Hematopoietic multipotent progenitor cell treated with erythropoietin and hydrocortisone succinate and interleukin-3 and kit ligand, for 8 days (in vitro differentiated cells): ENCODE measurements around the gene ZFPL1.
"Not testable (repeated sequence)": the region's sequence is repeated elsewhere in the genome, so short reads cannot be mapped to it uniquely, and the experiment has no call there.

Source experiments
- DNase-seq: peaks from one replicate; pipeline ENCODE4 v3.0.0-alpha.2; 2015

Gene ZFPL1

DNA sequence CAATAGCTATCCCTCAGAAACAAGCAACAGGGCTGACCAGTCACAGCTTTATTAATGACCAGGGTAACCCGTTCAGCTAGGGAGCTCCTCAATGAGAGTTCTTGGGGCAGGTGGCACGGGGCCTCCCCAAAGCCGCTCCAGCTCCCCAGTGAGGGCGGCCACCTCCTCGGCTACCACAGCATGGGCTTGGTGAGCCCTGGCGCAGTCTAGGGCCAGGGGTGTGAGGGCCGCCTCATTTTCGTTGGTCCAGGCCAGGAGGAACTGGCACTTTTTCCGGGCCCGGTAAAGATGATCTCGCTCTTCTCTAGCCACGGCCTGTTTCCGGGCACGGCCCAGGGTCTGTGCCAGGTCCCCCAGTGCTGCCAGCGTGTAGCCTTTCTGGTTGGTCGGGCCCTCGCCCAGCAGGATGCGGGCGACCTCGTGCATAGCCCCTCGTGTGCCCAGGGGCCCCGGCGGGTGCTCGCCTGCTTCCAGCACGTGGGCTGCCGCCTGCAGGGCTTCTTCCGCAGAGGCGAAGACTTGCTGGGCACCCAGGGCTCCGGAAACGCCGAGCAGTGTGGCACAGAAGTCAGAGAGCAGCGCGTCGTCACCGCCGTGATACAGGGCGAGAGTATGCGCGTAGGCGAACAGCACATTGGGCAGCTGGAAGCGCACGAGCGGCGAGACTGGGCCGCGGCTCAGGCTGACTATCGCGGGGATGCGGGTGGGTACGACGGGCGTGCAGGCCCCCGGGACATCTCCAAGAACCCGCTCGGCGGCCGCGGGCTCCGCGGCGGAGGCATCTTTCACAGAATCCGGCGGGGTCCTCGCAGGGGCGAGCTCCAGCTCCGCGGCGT, 32.6 kb downstream of the ZFPL1 start:
- peak; percentile 57 for DNase-seq

- DNase-seq, result peak; percentile 99
Measured at GRCh38 chr11:65117206-65118096, 33.4 kb downstream of the ZFPL1 start, which contains the start of gene ZNHIT2. Gene ZNHIT2 (minus strand): TSS chr11:65117701. CDS start chr11:65117653, 48 bp downstream.

- DNase-seq, result no peak
Measured at GRCh38 chr11:65118097-65118837, 34.2 kb downstream of the ZFPL1 start.

GRCh38 chr11:65118891-65119669, 35.1 kb downstream of the ZFPL1 start:
- DNase-seq, result not testable (repeated sequence)

DNA sequence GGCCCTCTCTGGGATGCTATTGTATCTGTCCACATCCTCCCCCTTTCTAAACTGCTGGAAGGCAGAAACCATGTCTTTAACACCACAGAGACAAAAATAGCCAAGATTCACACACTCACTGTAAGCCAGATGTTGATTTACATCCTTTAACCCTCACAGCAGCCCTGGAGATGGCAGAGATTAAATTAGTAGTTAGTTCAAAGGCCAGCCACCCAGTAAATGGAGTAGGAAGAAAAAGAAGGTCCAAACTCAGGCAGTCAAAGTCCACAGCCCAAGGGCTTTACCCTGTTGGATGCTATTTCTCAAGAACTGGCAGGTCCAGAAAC, 35.6 kb downstream of the ZFPL1 start:
- no peak for DNase-seq

- DNase-seq, result no peak
Measured at GRCh38 chr11:65120831-65121230, 36.8 kb downstream of the ZFPL1 start.

- peak; percentile 62 for DNase-seq
Measured at GRCh38 chr11:65121447-65121864, 37.4 kb downstream of the ZFPL1 start.

DNA sequence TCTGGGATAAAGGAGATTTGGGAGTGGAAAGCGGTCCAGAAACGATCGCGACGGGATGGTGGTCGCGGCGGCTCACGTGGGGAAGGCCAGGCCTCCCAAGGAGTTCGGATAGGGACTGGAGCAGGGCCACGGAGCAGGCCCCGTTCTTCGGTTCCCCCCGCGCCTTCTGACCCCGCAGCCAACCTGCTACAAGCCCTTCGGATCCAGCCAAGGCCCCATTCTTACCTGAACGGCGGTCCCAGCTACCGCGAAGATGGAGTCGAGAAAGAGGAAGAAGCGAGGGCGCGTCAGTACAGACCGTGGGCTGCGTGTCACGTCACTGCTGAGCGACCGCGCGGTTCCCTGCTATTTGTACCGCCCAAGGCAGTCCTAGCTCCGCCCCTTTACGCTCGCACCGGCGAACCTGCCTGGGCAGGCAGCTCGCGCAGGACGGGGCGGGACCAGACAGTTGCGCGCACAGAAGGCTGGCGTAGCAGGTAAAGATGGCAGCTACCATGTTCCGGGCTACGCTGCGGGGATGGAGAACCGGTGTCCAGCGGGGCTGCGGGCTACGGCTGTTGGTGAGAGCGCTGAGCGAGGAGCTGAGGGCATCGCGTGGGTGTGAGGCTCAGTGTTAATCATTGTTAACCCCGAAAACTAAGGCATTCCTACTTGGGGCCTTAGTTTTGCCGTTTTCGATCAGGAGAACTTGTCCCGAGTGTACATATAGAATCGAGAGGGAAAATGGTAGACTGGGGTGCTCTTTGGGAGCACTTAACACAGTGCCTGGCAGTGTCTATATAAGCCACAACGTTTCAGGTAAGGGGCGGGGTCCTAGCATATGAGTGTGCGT, 38.1 kb downstream of the ZFPL1 start, which contains the start of the genes FAU and MRPL49:
FAU (minus strand) TSS at position 270 of the 832 bp plus-strand sequence. CDS start 321 bp downstream, outside the sequence.
MRPL49 (plus strand) TSS at position 457 of the 832 bp plus-strand sequence; CDS start at position 483, 26 bp downstream.
- peak; percentile 98 for DNase-seq

DNA sequence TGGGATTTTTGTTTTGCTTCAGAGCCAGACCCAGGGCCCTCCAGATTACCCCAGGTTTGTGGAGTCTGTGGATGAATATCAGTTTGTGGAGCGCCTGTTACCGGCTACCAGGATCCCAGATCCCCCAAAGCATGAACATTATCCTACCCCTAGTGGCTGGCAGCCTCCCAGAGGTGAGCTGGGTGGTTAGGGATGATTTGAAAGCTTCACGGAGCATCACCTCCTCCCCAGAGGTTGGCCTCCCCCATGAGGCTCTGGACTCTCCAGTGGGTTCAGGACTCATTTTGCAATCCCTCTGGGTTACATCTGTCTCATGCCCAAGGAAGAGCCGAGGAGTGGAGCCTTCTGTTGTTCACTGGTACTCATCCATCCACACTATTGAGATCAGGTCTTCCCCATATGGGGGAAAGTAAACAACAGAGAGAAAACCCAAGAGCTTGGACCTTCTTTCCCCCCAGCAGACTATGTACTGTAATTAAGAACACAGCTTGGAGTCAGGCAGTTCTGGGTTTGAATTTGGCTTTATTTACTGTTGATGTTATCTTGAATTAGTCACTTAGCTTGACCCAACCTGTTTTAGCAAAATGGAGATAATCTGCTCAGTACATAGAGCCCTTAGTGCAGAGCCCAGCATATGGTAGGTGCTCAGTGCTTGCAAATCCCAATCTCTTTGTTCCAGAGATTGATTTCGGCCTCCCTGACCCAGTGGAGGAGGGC, 40.6 kb downstream of the ZFPL1 start:
- no peak for DNase-seq

DNA sequence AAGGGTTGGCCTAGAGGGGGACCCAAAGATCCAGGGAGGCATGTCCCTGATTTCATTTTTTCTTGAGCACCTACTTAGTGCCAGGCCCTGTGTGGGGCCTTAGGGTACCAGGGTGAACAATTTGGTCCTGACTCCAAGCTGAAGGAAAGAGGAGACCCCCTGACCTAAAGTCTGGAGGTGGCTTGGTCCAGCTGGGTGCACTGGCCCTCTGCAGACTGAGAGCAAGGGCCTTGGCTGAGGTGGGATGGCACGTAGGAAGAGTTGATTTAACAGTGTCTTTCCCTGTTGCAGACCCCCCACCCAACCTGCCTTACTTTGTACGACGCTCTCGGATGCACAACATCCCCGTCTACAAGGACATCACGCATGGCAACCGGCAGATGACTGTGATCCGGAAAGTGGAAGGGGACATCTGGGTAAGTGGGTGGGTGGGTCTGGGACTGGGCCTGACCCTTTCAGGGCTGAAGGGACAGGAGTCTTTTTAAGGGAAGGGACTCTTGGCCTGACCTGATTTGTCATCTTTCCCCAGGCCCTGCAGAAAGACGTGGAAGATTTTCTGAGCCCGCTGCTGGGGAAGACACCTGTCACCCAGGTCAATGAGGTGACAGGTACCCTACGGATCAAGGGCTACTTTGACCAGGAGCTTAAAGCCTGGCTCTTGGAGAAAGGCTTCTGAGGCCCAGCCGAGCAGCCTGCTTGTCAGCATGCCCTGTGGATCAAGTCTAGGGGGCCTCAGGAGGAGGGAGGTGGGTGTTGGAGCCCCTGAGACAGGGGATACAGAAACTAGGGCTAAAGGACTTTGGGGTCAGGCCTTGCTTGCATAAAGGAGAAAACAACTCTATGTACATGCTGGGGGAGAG, 41.4 kb downstream of the ZFPL1 start:
- no peak for DNase-seq

- no peak for DNase-seq
Measured at GRCh38 chr11:65126624-65127274, 42.7 kb downstream of the ZFPL1 start.

- no peak for DNase-seq
Measured at GRCh38 chr11:65127473-65128181, 43.6 kb downstream of the ZFPL1 start.

DNA sequence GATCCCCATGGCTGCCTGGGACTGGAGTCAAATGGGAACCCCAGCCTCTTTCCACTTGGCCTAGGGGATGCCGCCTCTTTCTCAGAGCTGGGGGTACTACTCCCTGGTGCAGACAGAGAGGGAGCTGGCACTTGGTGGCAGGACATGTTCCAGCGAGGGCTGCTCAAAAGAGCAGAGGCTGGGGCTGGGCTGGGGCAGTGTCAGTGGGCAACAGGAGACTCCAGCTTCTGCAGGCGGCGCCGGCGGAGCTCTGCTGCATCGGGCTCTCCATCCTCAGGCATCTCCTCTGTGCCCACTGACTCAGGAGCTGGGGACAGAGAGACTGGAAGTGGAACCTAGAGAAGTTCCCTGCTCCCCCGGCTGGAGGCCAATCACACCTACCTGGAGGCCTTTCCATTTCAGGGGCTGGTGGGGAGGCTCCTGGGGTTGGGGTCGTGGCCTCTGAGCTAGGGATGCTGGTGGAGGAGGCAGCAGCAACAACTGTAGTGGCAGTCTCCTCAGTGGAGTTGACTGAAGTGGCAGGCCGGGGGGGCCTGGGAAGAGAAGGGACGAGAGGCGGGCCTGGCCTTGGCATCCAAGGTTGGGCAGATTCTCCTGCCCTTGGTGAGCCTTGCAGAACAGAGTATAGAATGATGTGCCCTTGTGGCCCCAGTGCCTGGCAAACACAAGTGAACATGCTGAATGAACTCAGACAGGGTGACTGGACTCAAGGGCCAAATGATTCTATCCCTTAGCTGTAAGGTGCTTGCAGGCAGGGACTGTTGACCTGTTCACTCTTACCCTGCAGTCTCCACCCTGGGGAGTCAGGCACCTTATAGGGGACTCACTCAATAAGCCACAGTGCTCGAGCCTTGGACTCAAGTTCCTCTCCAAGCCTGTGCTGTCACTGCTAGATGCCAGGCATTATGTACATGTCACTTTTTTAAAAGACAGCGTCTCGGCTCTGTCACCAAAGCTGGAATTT, 44.4 kb downstream of the ZFPL1 start:
- no peak for DNase-seq

DNA sequence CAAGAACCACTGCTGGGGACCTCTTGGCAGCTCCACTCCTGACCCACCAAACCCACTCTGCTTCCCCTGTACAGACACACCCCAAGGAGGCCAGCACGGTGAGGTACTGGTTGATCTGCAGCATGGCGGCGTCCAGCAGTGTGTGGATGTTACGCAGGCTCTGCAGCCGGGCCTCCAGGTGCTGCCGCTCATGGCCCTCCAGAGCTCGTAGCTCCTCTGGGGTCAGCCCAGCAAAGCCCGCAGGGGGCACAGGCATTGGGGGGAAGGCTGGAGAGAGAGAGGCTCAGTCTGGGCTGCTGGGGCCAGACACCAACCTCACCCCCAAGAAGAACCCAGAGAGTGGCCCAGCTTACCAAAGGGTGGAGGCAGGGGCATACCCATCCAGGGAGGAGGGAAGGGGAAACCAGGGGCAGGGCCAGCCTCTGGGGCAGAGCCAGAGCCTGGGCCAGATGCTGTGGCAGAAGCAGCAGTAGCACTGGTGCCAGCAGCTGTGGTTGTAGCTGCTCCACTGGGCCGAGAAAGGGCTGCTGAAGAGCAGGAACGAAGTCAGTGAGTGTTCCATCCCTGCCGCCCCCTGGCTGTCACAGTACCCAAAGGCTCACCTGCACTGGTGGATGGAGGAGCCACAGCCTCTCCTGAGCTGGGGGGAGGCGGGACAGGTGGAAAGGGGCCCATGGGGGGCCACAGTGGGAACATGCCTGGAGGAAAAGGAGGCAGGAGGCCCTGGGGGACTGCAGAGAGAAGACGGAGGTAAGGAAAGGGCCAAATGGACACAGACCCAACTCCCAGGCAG, 45.8 kb downstream of the ZFPL1 start:
- no peak for DNase-seq

DNA sequence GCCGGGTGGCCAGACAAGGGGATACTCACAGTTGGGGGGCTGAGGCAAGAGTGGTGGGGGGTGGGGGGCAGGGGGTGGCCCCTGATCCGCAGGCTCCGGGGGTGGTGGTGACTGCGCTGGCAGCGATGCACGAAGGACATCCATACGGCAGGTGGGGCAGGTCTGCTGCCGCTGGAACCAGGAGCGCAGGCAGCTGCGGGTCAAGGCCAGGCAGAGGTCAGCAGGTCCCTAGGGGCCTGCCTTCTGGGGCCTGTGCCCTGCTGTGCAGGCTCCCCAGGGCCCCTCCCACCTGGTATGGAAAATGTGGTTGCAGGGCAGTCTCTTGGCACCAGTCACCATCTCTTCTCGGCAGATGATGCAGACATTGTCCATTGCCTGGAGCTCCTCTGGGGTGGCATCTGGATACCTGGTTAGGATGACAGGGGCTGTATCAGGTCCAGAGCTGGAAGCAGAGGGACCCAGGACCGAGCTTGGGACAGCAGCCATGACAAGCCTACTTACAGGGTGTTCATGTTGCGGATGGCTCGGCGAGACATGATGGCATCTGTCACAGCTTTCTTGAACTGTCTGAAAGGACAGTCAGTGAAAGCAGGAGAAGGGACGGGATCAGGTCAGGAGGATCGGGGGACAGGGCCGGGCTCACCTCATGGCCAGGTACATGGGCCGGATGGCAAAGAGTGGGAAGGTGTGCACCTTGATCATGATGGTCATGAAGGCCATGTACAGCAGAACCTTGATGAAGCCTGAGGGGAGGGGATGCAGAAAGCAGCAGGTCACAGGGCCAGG, 46.8 kb downstream of the ZFPL1 start:
- no peak for DNase-seq
